ENCODE measurements around the gene LHPP.
A peak's percentile ranks its signal among the peaks of the same experiment; 100 is the strongest.

Gene LHPP

DNA sequence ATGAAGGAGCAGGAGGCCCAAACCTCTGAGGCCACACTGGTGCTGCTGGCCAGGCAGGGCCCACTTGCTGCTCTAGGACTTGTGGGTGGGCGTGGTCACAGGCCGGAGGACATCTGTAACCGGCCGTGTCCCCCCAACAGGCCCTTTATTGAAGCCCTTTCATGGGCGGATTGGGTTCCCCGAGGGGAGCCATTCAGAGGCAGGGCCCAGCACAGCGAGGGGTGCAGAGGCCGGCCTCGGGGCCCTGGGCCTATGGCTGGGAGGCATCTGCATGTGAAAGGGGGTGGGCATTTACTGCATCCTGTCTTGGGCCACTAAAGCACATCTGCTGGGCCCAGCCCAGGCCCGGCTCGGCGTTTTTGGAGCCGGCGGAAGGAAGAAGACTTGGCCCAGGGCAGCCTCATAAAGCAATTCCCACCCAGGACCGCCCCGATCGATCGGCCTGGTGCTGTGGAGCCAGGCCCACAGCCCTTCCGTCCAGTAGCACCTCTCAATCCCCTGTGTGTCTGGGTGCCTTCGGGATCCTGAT, 8.4 kb downstream of the LHPP start:
- Mint-ChIP-seq H3K4me3 (no peak overlapping the region), H3K4me1 (ENCODE audit: low read depth in 2 of 2) (peaks cover 11 to 17% of the 10 kb centered on the region in 2 donors), H3K27ac (no peak overlapping the region), H3K27me3 (no peaks in the 10 kb centered on the region), H3K36me3 (ENCODE audit: insufficient read depth) (no peaks in the 10 kb centered on the region), H3K9me3 (no peaks in the 10 kb centered on the region)
- ATAC-seq (replicated peaks) (no peak), DNase-seq (no peak)

DNA sequence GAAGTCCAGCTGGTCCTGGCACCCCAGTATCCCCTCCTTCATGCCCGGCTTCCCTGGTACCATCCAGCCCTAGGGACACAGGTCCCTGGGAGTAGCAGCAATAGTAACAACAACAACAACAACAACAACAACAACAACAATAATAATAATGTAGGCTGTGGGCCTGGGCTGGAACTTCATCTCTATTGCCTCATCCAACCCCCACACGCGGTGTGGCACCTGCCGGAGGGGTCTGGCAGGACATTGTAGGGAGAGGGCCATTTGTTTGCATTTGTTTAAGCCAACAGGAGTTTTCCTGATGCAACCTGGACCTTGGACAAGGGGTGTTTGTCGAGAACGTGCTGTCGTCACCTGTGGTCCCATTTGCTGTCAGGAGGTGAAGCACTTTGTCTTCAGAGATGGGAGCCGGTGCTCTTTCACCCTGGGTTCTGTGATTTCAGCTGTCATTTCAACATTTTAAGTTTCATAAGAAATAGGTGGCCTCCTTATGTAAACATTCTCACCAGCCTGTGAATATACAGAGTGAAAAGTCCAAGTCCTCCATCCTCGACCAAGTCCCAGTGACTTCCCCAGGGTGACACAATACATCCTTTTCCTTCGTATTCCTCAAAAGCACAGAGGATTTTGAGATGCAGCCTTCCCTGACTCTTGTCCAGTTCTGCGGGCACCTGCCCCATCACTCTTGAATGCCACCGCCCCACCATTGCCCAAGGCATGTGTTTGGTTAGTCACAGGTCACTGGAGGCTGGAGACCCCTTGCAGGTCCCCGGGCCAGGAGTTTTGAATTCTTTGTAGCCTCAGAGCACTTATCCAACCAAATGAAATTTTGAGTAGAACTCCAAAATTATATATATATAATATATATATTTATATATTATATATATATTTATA, 9.2 kb downstream of the LHPP start:
- H3K27me3 Mint-ChIP-seq: no peaks in the 10 kb centered on the region
- ATAC-seq (replicated peaks): no peak

DNA sequence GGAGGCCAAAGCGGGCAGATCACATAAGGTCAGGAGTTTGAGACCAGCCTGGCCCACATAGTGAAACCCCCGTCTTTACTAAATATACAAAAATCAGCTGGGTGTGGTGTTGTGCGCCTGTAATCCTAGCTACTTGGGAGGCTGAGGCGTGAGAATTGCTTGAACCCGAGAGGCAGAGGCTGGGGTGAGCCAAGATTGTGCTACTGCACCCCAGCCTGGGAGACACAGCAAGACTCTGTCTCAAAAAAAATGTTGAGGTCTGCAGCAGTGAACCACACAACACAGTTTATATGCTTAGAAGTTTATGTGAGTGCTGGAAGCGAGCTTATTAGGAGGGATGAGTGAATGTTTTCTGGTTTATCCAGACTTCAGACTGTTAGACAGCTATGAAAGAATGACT, 10.4 kb downstream of the LHPP start:
- no peak overlapping the region for H3K27ac Mint-ChIP-seq
- H3K36me3 Mint-ChIP-seq (ENCODE audit: insufficient read depth): no peaks in the 10 kb centered on the region
- ATAC-seq (replicated peaks): peak; percentile 21
- no peak for DNase-seq
- H3K9me3 Mint-ChIP-seq: no peaks in the 10 kb centered on the region
- H3K27me3 Mint-ChIP-seq: no peaks in the 10 kb centered on the region
- H3K4me1 Mint-ChIP-seq (ENCODE audit: low read depth in 2 of 2): peaks cover 2 to 5% of the 10 kb centered on the region in 2 donors
- H3K4me3 Mint-ChIP-seq: no peak overlapping the region

More for the DNA sequence above, 9.2 kb downstream of the LHPP start:
- Mint-ChIP-seq H3K36me3 (ENCODE audit: insufficient read depth) (no peaks in the 10 kb centered on the region), H3K9me3 (no peaks in the 10 kb centered on the region), H3K27ac (no peak overlapping the region), H3K4me1 (ENCODE audit: low read depth in 2 of 2) (peaks cover 4 to 9% of the 10 kb centered on the region in 2 donors), H3K4me3 (no peak overlapping the region)
- DNase-seq: no peak

- H3K4me1 Mint-ChIP-seq (ENCODE audit: low read depth in 2 of 2): peaks cover 2 to 5% of the 10 kb centered on the region in 2 donors
- H3K27ac Mint-ChIP-seq: peak overlapping the region in 1 of 2 donors; percentile 57
- no peaks in the 10 kb centered on the region for H3K9me3 Mint-ChIP-seq
- H3K27me3 Mint-ChIP-seq: no peaks in the 10 kb centered on the region
- no peak overlapping the region for H3K4me3 Mint-ChIP-seq
- no peaks in the 10 kb centered on the region for H3K36me3 Mint-ChIP-seq (ENCODE audit: insufficient read depth)
- DNase-seq (no peak), ATAC-seq (replicated peaks) (peak; percentile 64)
Observed at GRCh38 chr10:124473070-124473469, 11.4 kb downstream of the LHPP start.

DNA sequence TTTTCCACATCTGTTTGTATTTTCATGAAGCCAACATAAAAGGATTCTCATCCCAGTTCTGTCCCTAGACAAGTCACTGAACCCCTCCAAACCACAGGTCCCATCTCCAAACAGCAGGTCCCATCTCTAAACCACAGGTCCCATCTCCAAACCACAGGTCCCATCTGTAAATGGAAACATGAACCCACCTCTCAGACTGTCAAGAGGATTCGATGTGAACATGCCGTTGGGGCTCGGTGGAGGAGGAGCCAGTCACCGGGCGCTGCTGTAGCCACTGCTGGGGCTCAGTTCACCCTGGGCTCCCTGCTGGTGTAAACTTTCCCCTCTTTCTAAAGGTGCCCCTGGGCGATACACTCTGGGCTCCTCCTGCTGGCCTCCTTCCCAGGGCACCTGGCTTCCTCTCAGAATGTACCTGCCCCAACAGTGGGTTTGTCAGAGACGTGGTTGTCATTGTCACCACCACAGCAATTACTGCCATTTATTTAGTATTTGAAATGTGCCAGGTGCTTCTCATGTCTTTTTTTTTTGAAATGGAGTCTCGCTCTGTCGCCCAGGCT, 13.0 kb downstream of the LHPP start:
- no peak for DNase-seq
- Mint-ChIP-seq H3K27me3 (no peaks in the 10 kb centered on the region), H3K4me1 (ENCODE audit: low read depth in 2 of 2) (peaks cover 3 to 5% of the 10 kb centered on the region in 2 donors), H3K4me3 (no peak overlapping the region), H3K27ac (peak overlapping the region in 1 of 2 donors; percentile 64), H3K9me3 (no peaks in the 10 kb centered on the region), H3K36me3 (ENCODE audit: insufficient read depth) (no peaks in the 10 kb centered on the region)
- no peak for ATAC-seq (replicated peaks)

DNA sequence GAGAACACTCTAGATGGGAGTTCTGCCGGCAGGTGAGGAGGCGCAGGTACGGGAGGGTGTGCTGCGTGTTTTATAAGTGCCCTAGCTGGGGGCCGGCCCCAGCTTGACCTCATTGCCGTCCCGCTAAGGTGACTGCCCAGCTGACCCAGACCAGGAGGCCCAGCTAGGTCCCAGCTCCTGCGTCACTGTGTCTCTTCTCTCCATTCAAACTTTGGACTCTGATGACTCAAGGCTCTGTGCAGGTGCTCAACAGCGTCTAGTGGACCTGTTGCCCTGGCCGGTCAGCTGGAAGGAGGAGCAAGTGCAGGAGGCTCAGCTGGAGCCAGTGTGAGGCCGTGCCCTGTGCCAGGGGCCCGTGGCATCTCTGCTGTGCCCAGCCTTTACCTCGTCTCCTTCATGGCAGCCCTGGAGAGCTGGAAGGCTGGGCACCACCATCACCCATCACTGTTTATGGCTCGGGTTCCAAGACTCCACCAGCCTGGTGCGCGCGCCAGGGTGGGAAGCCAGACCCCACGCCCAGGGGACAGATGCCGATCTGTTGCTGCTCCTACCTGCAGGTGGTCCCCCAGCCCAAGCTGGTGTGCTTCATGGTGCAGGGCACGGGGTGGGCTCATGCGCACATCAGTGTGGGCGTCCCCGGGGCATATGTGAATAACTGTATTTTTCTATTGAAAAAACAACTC, 14.6 kb downstream of the LHPP start:
- Mint-ChIP-seq H3K27ac (no peak overlapping the region), H3K36me3 (ENCODE audit: insufficient read depth) (no peaks in the 10 kb centered on the region), H3K27me3 (no peaks in the 10 kb centered on the region), H3K9me3 (no peaks in the 10 kb centered on the region), H3K4me1 (ENCODE audit: low read depth in 2 of 2) (peaks cover 5% of the 10 kb centered on the region in 2 donors), H3K4me3 (no peak overlapping the region)
- ATAC-seq (replicated peaks) (no peak), DNase-seq (no peak)

- Mint-ChIP-seq H3K4me1 (ENCODE audit: low read depth in 2 of 2) (peaks cover 5 to 9% of the 10 kb centered on the region in 2 donors), H3K27me3 (no peaks in the 10 kb centered on the region), H3K4me3 (no peak overlapping the region), H3K27ac (no peak overlapping the region), H3K36me3 (ENCODE audit: insufficient read depth) (no peaks in the 10 kb centered on the region), H3K9me3 (no peaks in the 10 kb centered on the region)
- ATAC-seq (replicated peaks) (no peak), DNase-seq (no peak)
Observed at GRCh38 chr10:124477614-124478363, 16.2 kb downstream of the LHPP start.

DNA sequence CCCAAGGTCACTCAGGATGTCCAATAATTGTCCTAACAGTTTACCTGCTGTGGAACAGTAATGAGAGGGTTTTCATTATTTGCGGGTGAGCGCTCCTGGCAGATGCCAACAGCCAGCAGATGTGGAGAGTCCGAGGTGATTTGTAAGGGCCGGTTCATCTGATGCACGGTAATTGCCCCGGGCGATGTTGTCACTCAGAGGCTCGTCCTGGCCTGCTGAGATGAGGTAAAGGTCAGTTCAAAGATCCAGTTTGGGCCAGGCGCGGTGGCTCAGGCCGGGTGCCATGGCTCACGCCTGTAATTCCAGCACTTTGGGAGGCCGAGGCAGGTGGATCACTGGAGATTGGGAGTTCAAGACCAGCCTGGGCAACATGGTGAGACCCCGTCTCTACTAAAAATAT, 16.9 kb downstream of the LHPP start:
- ATAC-seq (replicated peaks): no peak
- Mint-ChIP-seq H3K27ac (no peak overlapping the region), H3K36me3 (ENCODE audit: insufficient read depth) (no peaks in the 10 kb centered on the region), H3K9me3 (no peaks in the 10 kb centered on the region), H3K4me3 (no peak overlapping the region), H3K27me3 (no peaks in the 10 kb centered on the region), H3K4me1 (ENCODE audit: low read depth in 2 of 2) (peaks cover 5 to 10% of the 10 kb centered on the region in 2 donors)
- DNase-seq: no peak

DNA sequence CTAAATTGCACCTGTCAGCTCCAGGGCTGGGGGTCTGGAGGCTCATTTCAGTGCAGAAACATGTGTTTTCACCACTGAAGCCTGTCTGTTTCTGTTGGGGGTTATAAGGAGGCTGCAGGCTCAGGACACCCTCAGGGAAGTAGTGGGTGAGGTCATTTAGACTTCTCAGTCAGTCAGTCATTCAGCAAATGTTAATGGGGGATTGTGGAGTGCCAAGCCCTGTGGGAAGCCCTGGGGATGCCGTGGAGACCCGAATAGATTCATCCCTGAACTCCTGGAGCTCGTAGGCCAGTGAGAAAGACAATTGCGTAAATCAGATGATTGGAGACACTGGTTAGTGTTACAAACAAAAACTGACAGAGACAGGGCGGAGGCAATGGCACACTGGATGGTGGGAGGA, 19.2 kb downstream of the LHPP start:
- H3K36me3 Mint-ChIP-seq (ENCODE audit: insufficient read depth): no peaks in the 10 kb centered on the region

GRCh38 chr10:124481717-124482116, 20.1 kb downstream of the LHPP start:
- no peaks in the 10 kb centered on the region for H3K36me3 Mint-ChIP-seq (ENCODE audit: insufficient read depth)
- H3K4me3 Mint-ChIP-seq: no peak overlapping the region
- ATAC-seq (replicated peaks): no peak
- no peak for DNase-seq
- H3K27me3 Mint-ChIP-seq: no peaks in the 10 kb centered on the region
- no peaks in the 10 kb centered on the region for H3K9me3 Mint-ChIP-seq
- H3K4me1 Mint-ChIP-seq (ENCODE audit: low read depth in 2 of 2): peaks cover 5% of the 10 kb centered on the region in 2 donors
- H3K27ac Mint-ChIP-seq: no peak overlapping the region

More for the DNA sequence above, 19.2 kb downstream of the LHPP start:
- DNase-seq (no peak), ATAC-seq (replicated peaks) (no peak)
- Mint-ChIP-seq H3K4me1 (ENCODE audit: low read depth in 2 of 2) (peaks cover 5% of the 10 kb centered on the region in 2 donors), H3K27ac (no peak overlapping the region), H3K4me3 (no peak overlapping the region), H3K9me3 (no peaks in the 10 kb centered on the region), H3K27me3 (no peaks in the 10 kb centered on the region)

DNA sequence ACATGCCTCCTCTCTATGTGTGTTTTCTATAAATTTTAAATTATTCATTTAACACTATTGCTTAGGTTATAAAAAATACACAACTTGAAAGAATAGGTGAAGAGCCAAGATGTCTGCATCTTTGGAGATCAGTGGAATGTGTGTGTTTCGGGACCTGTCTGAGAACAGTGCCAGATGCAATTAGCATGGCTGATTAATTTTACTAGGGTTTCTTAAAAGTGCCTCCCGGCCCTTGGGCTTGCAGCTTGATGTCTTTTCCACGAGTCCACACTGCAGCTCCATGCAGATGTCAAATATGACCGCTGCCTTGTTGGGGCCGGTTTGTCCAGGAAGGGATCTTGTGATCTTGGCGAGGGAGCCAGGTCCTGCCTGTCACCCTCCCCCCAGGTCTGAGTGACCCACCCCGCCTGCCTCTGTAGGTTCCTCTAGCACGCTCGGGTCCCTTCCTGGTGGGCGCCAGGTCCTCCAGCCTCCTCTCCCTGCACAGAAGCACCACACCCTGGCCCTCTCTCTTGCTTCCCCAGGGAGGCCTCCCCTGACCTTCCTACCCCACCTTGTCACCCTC, 20.7 kb downstream of the LHPP start:
- DNase-seq (no peak), ATAC-seq (replicated peaks) (no peak)
- H3K27me3 Mint-ChIP-seq: no peaks in the 10 kb centered on the region
- H3K4me3 Mint-ChIP-seq: no peak overlapping the region
- peaks cover 5% of the 10 kb centered on the region in 2 donors for H3K4me1 Mint-ChIP-seq (ENCODE audit: low read depth in 2 of 2)
- peak overlapping the region; percentile 11 for H3K27ac Mint-ChIP-seq
- peaks cover 0 to 1% of the 10 kb centered on the region in 2 donors for H3K9me3 Mint-ChIP-seq
- no peaks in the 10 kb centered on the region for H3K36me3 Mint-ChIP-seq (ENCODE audit: insufficient read depth)

DNA sequence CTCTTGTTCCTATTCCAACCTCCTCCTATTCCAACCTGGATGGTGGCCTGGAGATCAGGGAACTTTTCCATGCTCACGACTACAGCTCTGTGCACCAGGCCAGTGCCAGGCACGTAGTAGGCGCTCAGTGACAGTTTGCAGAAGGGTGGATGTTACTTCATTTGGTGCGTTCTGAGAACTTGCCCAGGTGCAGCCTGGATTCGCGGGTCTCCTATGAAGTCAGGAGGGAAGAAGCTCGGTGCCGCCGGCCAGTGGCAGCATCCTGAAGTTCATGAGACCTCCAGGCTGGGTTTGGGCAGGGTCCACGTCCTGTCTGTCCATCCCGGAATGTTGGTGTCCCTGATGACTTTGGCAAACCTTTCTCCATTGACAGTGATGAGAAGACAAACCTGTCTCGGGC, 21.3 kb downstream of the LHPP start:
- H3K36me3 Mint-ChIP-seq (ENCODE audit: insufficient read depth): no peaks in the 10 kb centered on the region
- peaks cover 0 to 2% of the 10 kb centered on the region in 2 donors for H3K9me3 Mint-ChIP-seq
- no peaks in the 10 kb centered on the region for H3K27me3 Mint-ChIP-seq
- DNase-seq (no peak), ATAC-seq (replicated peaks) (no peak)
- no peak overlapping the region for H3K4me3 Mint-ChIP-seq
- H3K4me1 Mint-ChIP-seq (ENCODE audit: low read depth in 2 of 2): peaks cover 5% of the 10 kb centered on the region in 2 donors
- peak overlapping the region in 1 of 2 donors; percentile 11 for H3K27ac Mint-ChIP-seq

DNA sequence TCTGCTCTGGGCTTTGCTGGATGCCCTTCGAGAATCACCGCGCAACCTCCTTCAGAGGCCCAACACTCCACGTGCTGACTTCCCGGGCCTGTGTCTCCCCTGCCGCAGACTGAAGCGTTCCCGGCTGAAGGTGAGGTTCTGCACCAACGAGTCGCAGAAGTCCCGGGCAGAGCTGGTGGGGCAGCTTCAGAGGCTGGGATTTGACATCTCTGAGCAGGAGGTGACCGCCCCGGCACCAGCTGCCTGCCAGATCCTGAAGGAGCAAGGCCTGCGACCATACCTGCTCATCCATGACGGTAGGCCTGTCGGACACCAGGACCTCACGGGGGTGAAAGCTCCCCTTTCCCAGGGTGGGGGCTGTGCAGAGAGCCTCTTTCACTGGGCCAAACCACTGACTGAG, 22.4 kb downstream of the LHPP start:
- Mint-ChIP-seq H3K36me3 (ENCODE audit: insufficient read depth) (no peaks in the 10 kb centered on the region), H3K27ac (peak overlapping the region in 1 of 2 donors; percentile 42)

More for the DNA sequence above, 22.4 kb downstream of the LHPP start:
- H3K4me3 Mint-ChIP-seq: no peak overlapping the region
- peaks cover 0 to 2% of the 10 kb centered on the region in 2 donors for H3K9me3 Mint-ChIP-seq
- H3K27me3 Mint-ChIP-seq: no peaks in the 10 kb centered on the region
- H3K4me1 Mint-ChIP-seq (ENCODE audit: low read depth in 2 of 2): peaks cover 5% of the 10 kb centered on the region in 2 donors
- DNase-seq (no peak), ATAC-seq (replicated peaks) (no peak)

Data from effector memory CD8-positive, alpha-beta T cell (primary cell).